Activated CD8-positive, alpha-beta memory T cell treated with anti-CD3 and anti-CD28 coated beads for 24 hours (primary cell): ENCODE data around the gene SLC4A4.

Source experiments
- DNase-seq: peaks from one replicate; pipeline ENCODE4 v3.0.0-alpha.2; 2020

SLC4A4 gene

GRCh38 chr4:71338846-71339593 lies at the start of gene SLC4A4:
Gene SLC4A4 (plus strand): TSS chr4:71339020.
- DNase-seq = no peak

GRCh38 chr4:71290074-71290473 lies 48.7 kb upstream of the SLC4A4 start:
- no peak for DNase-seq

GRCh38 chr4:71290476-71290875 lies 48.3 kb upstream of the SLC4A4 start:
- no peak for DNase-seq

GRCh38 chr4:71292228-71292627 lies 46.6 kb upstream of the SLC4A4 start:
- no peak for DNase-seq

GRCh38 chr4:71293705-71294104 lies 45.1 kb upstream of the SLC4A4 start:
- no peak for DNase-seq

GRCh38 chr4:71294301-71294700 lies 44.5 kb upstream of the SLC4A4 start:
- no peak for DNase-seq

GRCh38 chr4:71296945-71297344 lies 41.9 kb upstream of the SLC4A4 start:
- DNase-seq = no peak

GRCh38 chr4:71300362-71300761 lies 38.5 kb upstream of the SLC4A4 start:
- DNase-seq = no peak

GRCh38 chr4:71300964-71301363 lies 37.9 kb upstream of the SLC4A4 start:
- no peak for DNase-seq

- DNase-seq = no peak
Observed at GRCh38 chr4:71303287-71303686, 35.5 kb upstream of the SLC4A4 start.

GRCh38 chr4:71303850-71304249 lies 35.0 kb upstream of the SLC4A4 start:
- no peak for DNase-seq

GRCh38 chr4:71304289-71304850 lies 34.5 kb upstream of the SLC4A4 start:
- no peak for DNase-seq

- no peak for DNase-seq
Observed at GRCh38 chr4:71307729-71308128, 31.1 kb upstream of the SLC4A4 start.

- no peak for DNase-seq
Observed at GRCh38 chr4:71322425-71322824, 16.4 kb upstream of the SLC4A4 start.

GRCh38 chr4:71333368-71333767 lies 5.5 kb upstream of the SLC4A4 start:
- DNase-seq = no peak

GRCh38 chr4:71333960-71334359 lies 4.9 kb upstream of the SLC4A4 start:
- no peak for DNase-seq

- DNase-seq = no peak
Observed at GRCh38 chr4:71334465-71334882, 4.3 kb upstream of the SLC4A4 start.

GRCh38 chr4:71343670-71344466 lies 5.0 kb downstream of the SLC4A4 start:
- no peak for DNase-seq

GRCh38 chr4:71346710-71347109 lies 7.9 kb downstream of the SLC4A4 start:
- no peak for DNase-seq

GRCh38 chr4:71348586-71348985 lies 9.8 kb downstream of the SLC4A4 start:
- DNase-seq = no peak

GRCh38 chr4:71355045-71355444 lies 16.2 kb downstream of the SLC4A4 start:
- no peak for DNase-seq

- no peak for DNase-seq
Observed at GRCh38 chr4:71355971-71356370, 17.2 kb downstream of the SLC4A4 start.

- no peak for DNase-seq
Observed at GRCh38 chr4:71356924-71357663, 18.3 kb downstream of the SLC4A4 start.
